HepG2 (cell line): ENCODE results near the gene SLC25A17. TPM values are rescaled to one million over a fixed set of nuclear protein-coding genes. Genes with fewer than 3 reads are reported as not detected.

Experiments
- ATAC-seq: fragments of 200-7000 bp; cut with Tn5 transposase; 3 replicates; pipeline ENCODE4 v1.9.1; 2020; ENCODE audit warnings: mild to moderate bottlenecking, moderate library complexity
- BruUV-seq: library from RNA; stranded (reverse); fragments of 400-500 nt; replicated peaks from 2 replicates; lab custom pipeline; 2021; lab: Mats Ljungman, UMichigan
- CTCF ChIA-PET: fragments of 300-600 bp; formaldehyde crosslinking; extraction: SDS; loops from one replicate; lab custom pipeline; 2021; ENCODE audit warnings: low total read pairs, inconsistent platforms, low intra/inter-chr PET ratio; lab: Yijun Ruan, JAX
- POLR2A ChIA-PET: fragments of 350-600 bp; sonication (Branson Sonifier 250); formaldehyde crosslinking; loops from one replicate; lab custom pipeline; 2020; ENCODE audit warnings: antibody characterized with exemption, inconsistent platforms; lab: Yijun Ruan, JAX
- DNase-seq: peaks from one replicate; pipeline ENCODE4 v3.0.0-alpha.2; 2015; ENCODE audit warnings: low spot score
- FAIRE-seq: peaks from 3 replicates; lab custom pipeline; 2011; peaks lifted over from hg19 to GRCh38; lab: Jason Lieb, UNC
- H2AFZ ChIP-seq: one replicate; pipeline ENCODE4 v1.6.1; 2011; ENCODE audit warnings: low read length, inconsistent platforms
- H3K27ac ChIP-seq: fragments of 300-600 bp; 3 replicates; pipeline ENCODE4 v1.8.0; 2011; ENCODE audit warnings: mixed run types, mild to moderate bottlenecking, mixed read lengths, low read length, inconsistent platforms; ENCODE audit not compliant: insufficient read depth; ENCODE audit errors: extremely low read length
- H3K27me3 ChIP-seq, 2 experiments: fragments of 200-600 bp in 1 of 2; 2 replicates in 1 of 2; 3 replicates in 1 of 2; pipeline versions ENCODE4 v1.6.0 to v1.8.0; 2011; ENCODE audit warnings: low read length in 2 of 2, mild to moderate bottlenecking in 2 of 2, moderate library complexity in 2 of 2, inconsistent platforms in 1 of 2; ENCODE audit not compliant: insufficient read depth in 2 of 2, control insufficient read depth in 1 of 2
- H3K36me3 ChIP-seq, 2 experiments: fragments of 200-600 bp in 1 of 2; replicated peaks in 1 of 2; 2 replicates in 1 of 2; 3 replicates in 1 of 2; pipeline versions ENCODE4 v1.5.1 to v1.8.0; 2011; ENCODE audit warnings: low read length in 2 of 2, inconsistent platforms in 1 of 2; ENCODE audit not compliant: insufficient read depth in 2 of 2, control insufficient read depth in 1 of 2
- H3K4me1 ChIP-seq: 2 replicates; pipeline ENCODE4 v1.5.1; 2012; ENCODE audit warnings: low read length, inconsistent platforms; ENCODE audit not compliant: insufficient read depth
- H3K4me2 ChIP-seq: 2 replicates; pipeline ENCODE4 v1.6.0; 2011; ENCODE audit warnings: low read depth, low read length, inconsistent platforms
- H3K4me3 ChIP-seq, 3 experiments: fragments of 200-600 bp in 1 of 3; sonication (generic), shearing (Covaris generic) in 1 of 3; replicated peaks in 1 of 3; 2 replicates each; pipeline ENCODE4 v1.5.1; 2011 to 2016; ENCODE audit warnings: low read length in 3 of 3, inconsistent platforms in 2 of 3, low read depth in 2 of 3, mild to moderate bottlenecking in 2 of 3, control low read depth in 1 of 3, mixed read lengths in 1 of 3; ENCODE audit not compliant: insufficient read depth in 1 of 3
- H3K79me2 ChIP-seq: one replicate; pipeline ENCODE4 v1.6.1; 2011; ENCODE audit warnings: low read length, inconsistent platforms; ENCODE audit not compliant: insufficient read depth
- H3K9ac ChIP-seq: 2 replicates; pipeline ENCODE4 v1.6.0; 2011; ENCODE audit warnings: mild to moderate bottlenecking, low read depth, low read length, inconsistent platforms; ENCODE audit not compliant: insufficient read depth
- H3K9me3 ChIP-seq: 2 replicates; pipeline ENCODE4 v1.5.1; 2012; ENCODE audit warnings: mild to moderate bottlenecking, low read length
- H4K20me1 ChIP-seq: 2 replicates; pipeline ENCODE4 v1.6.0; 2011; ENCODE audit warnings: inconsistent platforms, mild to moderate bottlenecking, low read length, moderate library complexity; ENCODE audit not compliant: insufficient read depth
- HOXA9 ChIP-seq: sonication (generic); formaldehyde crosslinking; IDR thresholded peaks from 2 replicates; pipeline ENCODE4 v1.8.1; 2022; ENCODE audit warnings: missing genetic modification reagents, mild to moderate bottlenecking, moderate library complexity, borderline replicate concordance
- HOXD1 ChIP-seq: sonication (generic); formaldehyde crosslinking; IDR thresholded peaks from 2 replicates; pipeline ENCODE4 v1.5.0; 2020; ENCODE audit warnings: missing genetic modification reagents
- SKI ChIP-seq: fragments of 450-650 bp; IDR thresholded peaks from one replicate; pipeline ENCODE4 v1.6.1; 2018; ENCODE audit warnings: mild to moderate bottlenecking; ENCODE audit not compliant: partially characterized antibody
- SRSF4 ChIP-seq: fragments of 200-400 bp; formaldehyde crosslinking; IDR thresholded peaks from one replicate; pipeline ENCODE4 v1.6.1; 2018; ENCODE audit warnings: mild to moderate bottlenecking, low read depth, low read length, moderate library complexity; ENCODE audit not compliant: poor library complexity, severe bottlenecking
- STAT6 ChIP-seq: sonication (generic); formaldehyde crosslinking; IDR thresholded peaks from 2 replicates; pipeline ENCODE4 v1.4.0; 2020; ENCODE audit warnings: missing genetic modification reagents, mild to moderate bottlenecking, borderline replicate concordance
- ZNF121 ChIP-seq: sonication (generic); formaldehyde crosslinking; IDR thresholded peaks from 2 replicates; pipeline ENCODE4 v1.5.0; 2020; ENCODE audit warnings: mild to moderate bottlenecking, missing genetic modification reagents
- ZNF20 ChIP-seq: sonication (generic); formaldehyde crosslinking; IDR thresholded peaks from 2 replicates; pipeline ENCODE4 v1.4.0; 2020; ENCODE audit warnings: mild to moderate bottlenecking, moderate library complexity, missing genetic modification reagents
- ZNF292 ChIP-seq: sonication (generic); formaldehyde crosslinking; IDR thresholded peaks from 2 replicates; pipeline ENCODE4 v1.8.1; 2022; ENCODE audit warnings: mild to moderate bottlenecking, low read depth, missing genetic modification reagents, borderline replicate concordance
- ZNF460 ChIP-seq: sonication (generic); formaldehyde crosslinking; IDR thresholded peaks from 2 replicates; pipeline ENCODE4 v1.5.1; 2020; ENCODE audit warnings: missing genetic modification reagents, mild to moderate bottlenecking, borderline replicate concordance
- ZNF552 ChIP-seq: sonication (generic); formaldehyde crosslinking; IDR thresholded peaks from 2 replicates; pipeline ENCODE4 v1.9.0; 2022; ENCODE audit warnings: missing genetic modification reagents, mild to moderate bottlenecking, borderline replicate concordance
- ZNF646 ChIP-seq: sonication (generic); formaldehyde crosslinking; IDR thresholded peaks from 2 replicates; pipeline ENCODE4 v1.9.0; 2021; ENCODE audit warnings: mild to moderate bottlenecking, missing genetic modification reagents
- ZNF766 ChIP-seq: sonication (generic); formaldehyde crosslinking; IDR thresholded peaks from 2 replicates; pipeline ENCODE4 v1.5.0; 2020; ENCODE audit warnings: missing genetic modification reagents, borderline replicate concordance
- WGBS: methylation state at CpG from one replicate; pipeline ENCODE4 v1.1.6; 2017; ENCODE audit warnings: low lambda C conversion rate; 5-methylcytosine and 5-hydroxymethylcytosine counted together
- in situ Hi-C: cut with HindIII; loops from 2 replicates; pipeline ENCODE4 v1.10.0; 2017; ENCODE audit warnings: low pct_unique_long_range_greater_than_20kb; ENCODE audit not compliant: extremely low pct_ligation_motif_present
- intact Hi-C: fragments of 100-400 bp; cut with micrococcal nuclease; formaldehyde crosslinking; loops from one replicate; pipeline ENCODE4 v1.10.0; 2022; ENCODE audit not compliant: unreplicated experiment
- polyA plus RNA-seq, 8 experiments: library from polyadenylated mRNA; depleted of rRNA in 3 of 8; stranded (reverse) in 7 of 8; unstranded in 1 of 8; fragments of >200 nt; fragmentation: Illumina TruSeq in 4 of 8; extraction: Trizol in 4 of 8; gene quantifications; 2 replicates each; pipeline versions ENCODE4 v1.2.1 to v1.2.3, GENCODE V29; 2011 to 2016; ENCODE audit warnings: low read depth in 4 of 8, missing spikeins in 1 of 8, mixed read lengths in 1 of 8; ENCODE audit not compliant: insufficient read depth in 1 of 8
- total RNA-seq, 5 experiments: library from RNA; depleted of rRNA; stranded (reverse); fragments of >200 nt; fragmentation: Illumina TruSeq; extraction: Trizol; gene quantifications; 2 replicates each; pipeline ENCODE4 v1.2.3, GENCODE V29; 2016; ENCODE audit warnings: low read depth in 1 of 5

SLC25A17 gene
- total and polyA plus RNA-seq, 2 of the 13 experiments (the other 11 are each of a cell fraction or from before 2014, with no cell fraction given), result 15.7 to 27.9 TPM

GRCh38 chr22:40818192-40818746 lies 877 bp downstream of the SLC25A17 start:
- FAIRE-seq (no peak), ATAC-seq (no peak; the same call in 2 of the 3 replicates), DNase-seq (no peak)
- H3K27ac ChIP-seq, result peak overlapping the region; percentile 80
- TSS peak; percentile 47 for BruUV-seq
- intact Hi-C loops (no loop called here), in situ Hi-C loops (no loop called here)
- 5% methylated on average over 14 of the region's 14 CpGs for WGBS
- no peaks in the 10 kb centered on the region; a peak in 1 of 5 replicates for H3K36me3 ChIP-seq
- peak overlapping the region; percentile 85 for H3K9ac ChIP-seq
- ChIA-PET CTCF (no interaction called here), POLR2A (interaction anchor here (0.7 to 1.5 kb wide), 2 partner anchors 71 to 183 kb away, joined by 4 read pairs; no protein-coding TSS in a partner anchor)
- peak overlapping the region; percentile 99 for H3K4me2 ChIP-seq
- peak overlapping the region; percentile 97 to 98 (median 98) for H3K4me3 ChIP-seq
- no peaks in the 10 kb centered on the region for H3K9me3 ChIP-seq
- peak overlapping the region; percentile 48 for H2AFZ ChIP-seq
- peaks cover 40% of the 10 kb centered on the region for H3K4me1 ChIP-seq
- peaks cover 43% of the 10 kb centered on the region for H3K79me2 ChIP-seq
- H3K27me3 ChIP-seq, result no peaks in the 10 kb centered on the region; a peak in 1 of 5 replicates
- no peaks in the 10 kb centered on the region for H4K20me1 ChIP-seq
- peak; percentile 75 for TF ChIP-seq ZNF121 (CRISPR knock-in tag)
- no peak for TF ChIP-seq ZNF646 (CRISPR knock-in tag)
- TF ChIP-seq ZNF766 (CRISPR knock-in tag), result peak; percentile 47; the same call in 1 of the 2 replicates
- TF ChIP-seq ZNF552, result no peak
- TF ChIP-seq HOXD1 (CRISPR knock-in tag), result no peak
- no peak for TF ChIP-seq STAT6 (CRISPR knock-in tag)
- TF ChIP-seq HOXA9 (CRISPR knock-in tag), result no peak
- peak; percentile 85; the same call in 1 of the 2 replicates for TF ChIP-seq ZNF460
- TF ChIP-seq SRSF4, result no peak
- no peak for TF ChIP-seq ZNF292
- no peak for TF ChIP-seq SKI
- no peak for TF ChIP-seq ZNF20 (CRISPR knock-in tag)
